H1 (cell line): Measurements from ENCODE around the gene COL5A1. TPM values are rescaled to one million over a fixed set of nuclear protein-coding genes. Genes with fewer than 3 reads are reported as not detected.

Source experiments
- EZH2 ChIP-seq: fragments of 200-600 bp; sonication (generic); IDR thresholded peaks from 2 replicates; pipeline ENCODE4 v1.7.1; 2012; ENCODE audit warnings: low read depth, mild to moderate bottlenecking, moderate library complexity, low read length, inconsistent platforms; ENCODE audit not compliant: severe bottlenecking
- TCF12 ChIP-seq: IDR thresholded peaks from 2 replicates; pipeline ENCODE4 v1.6.1; 2011; ENCODE audit warnings: low read depth, mild to moderate bottlenecking, low read length
- polyA plus RNA-seq, 7 experiments: library from polyadenylated mRNA; depleted of rRNA in 3 of 7; stranded (reverse) in 5 of 7; unstranded in 2 of 7; fragments of >200 nt in 5 of 7; fragments of 200-250 nt in 2 of 7; gene quantifications; 1 replicate in 5 of 7; 2 replicates in 1 of 7; 4 replicates in 1 of 7; pipeline versions ENCODE4 v1.2.1 to v1.2.3, GENCODE V29; 2011 to 2013; ENCODE audit warnings: missing spikeins in 2 of 7, mixed read lengths in 2 of 7
- total RNA-seq: library from RNA; stranded (reverse); fragmentation: NEBNext Ultra II Directional; extraction: Animal tissue kit (Norgen Biotek cat#: 25700); gene quantifications from 2 replicates; pipeline ENCODE4 v1.2.1, GENCODE V29; 2021

Gene COL5A1
- total and polyA plus RNA-seq, 2 of the 8 experiments (the other 6 are each of a cell fraction or from before 2014, with no cell fraction given) = 3.8 to 12.0 TPM

GRCh38 chr9:134740071-134740470 lies 98.5 kb downstream of the COL5A1 start (continued):
- TF ChIP-seq TCF12 (no peak), EZH2 (no peak)
- TF ChIP-seq, all 59 proteins: peak for 0
